ENCODE measurements around the gene MGMT.

The MGMT gene

GRCh38 chr10:129800796-129801340, 333.8 kb downstream of the MGMT start:
- no peak for DNase-seq (ENCODE audit: low read depth)

- no peak for DNase-seq (ENCODE audit: low read depth)
These were observed 340.2 kb downstream of the MGMT start for GRCh38 chr10:129807211-129807610.

GRCh38 chr10:129808092-129808983, 341.3 kb downstream of the MGMT start:
- DNase-seq (ENCODE audit: low read depth) = no peak

- no peak for DNase-seq (ENCODE audit: low read depth)
These were observed 342.4 kb downstream of the MGMT start for GRCh38 chr10:129809431-129809830.

DNA sequence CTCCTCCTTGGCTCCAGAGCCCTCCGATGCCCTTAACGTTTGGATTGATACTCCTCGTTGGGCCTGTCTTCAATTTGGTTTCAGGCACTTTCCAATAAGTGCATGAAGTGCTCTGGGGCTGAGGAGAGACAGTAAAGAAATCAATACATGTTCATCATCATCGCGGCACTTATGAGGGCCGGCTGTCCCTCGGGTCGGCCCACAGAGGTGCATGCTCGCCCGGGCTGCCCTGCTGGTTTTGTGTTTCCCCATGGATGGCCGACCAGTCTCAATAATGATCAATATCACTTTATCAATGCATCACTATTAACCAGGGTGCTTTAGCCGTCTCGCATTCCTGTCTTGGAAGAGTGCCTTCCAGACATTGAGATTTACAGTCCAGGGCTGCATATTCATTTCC, 342.8 kb downstream of the MGMT start:
- DNase-seq (ENCODE audit: low read depth) = no peak

DNA sequence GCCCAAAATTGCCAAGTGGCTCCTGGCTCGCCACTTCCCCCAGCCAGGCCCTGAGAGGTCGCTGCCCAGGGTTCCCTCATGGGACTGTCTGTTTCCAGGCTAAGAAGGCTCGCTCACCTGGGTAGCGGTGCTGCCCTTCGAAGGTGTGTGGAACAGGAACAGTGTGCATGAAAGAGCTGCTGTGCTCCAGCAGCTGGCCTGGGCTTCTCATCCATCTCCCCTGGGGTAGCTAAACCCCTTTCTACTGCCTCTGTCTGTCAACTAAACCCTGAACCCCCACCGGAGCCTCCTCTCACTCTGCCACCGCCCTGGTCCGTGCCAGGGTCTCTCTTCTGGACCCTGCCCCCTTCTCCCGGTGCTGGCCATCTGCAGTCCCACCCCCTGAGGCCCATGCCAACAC, 344.2 kb downstream of the MGMT start:
- no peak for DNase-seq (ENCODE audit: low read depth)

DNA sequence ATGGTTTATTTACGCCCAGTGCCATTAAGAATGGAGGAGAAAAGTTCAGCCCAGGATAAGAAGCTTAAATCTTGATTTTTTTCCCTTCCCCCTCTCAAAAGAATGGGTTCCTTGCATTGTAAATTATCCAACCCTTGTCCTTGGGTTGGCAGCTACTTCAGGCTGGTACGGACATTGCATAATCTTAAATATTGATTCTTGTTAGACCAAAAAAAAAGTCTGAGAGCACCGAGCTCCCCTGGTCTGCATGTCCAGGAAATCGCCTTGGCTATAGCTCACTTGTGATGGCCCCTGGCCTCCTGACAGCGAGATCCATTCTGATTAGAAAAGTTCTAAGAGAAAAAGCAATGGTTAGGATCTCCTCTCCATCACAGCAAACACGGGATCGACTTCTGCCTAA, 345.4 kb downstream of the MGMT start:
- no peak for DNase-seq (ENCODE audit: low read depth)

DNA sequence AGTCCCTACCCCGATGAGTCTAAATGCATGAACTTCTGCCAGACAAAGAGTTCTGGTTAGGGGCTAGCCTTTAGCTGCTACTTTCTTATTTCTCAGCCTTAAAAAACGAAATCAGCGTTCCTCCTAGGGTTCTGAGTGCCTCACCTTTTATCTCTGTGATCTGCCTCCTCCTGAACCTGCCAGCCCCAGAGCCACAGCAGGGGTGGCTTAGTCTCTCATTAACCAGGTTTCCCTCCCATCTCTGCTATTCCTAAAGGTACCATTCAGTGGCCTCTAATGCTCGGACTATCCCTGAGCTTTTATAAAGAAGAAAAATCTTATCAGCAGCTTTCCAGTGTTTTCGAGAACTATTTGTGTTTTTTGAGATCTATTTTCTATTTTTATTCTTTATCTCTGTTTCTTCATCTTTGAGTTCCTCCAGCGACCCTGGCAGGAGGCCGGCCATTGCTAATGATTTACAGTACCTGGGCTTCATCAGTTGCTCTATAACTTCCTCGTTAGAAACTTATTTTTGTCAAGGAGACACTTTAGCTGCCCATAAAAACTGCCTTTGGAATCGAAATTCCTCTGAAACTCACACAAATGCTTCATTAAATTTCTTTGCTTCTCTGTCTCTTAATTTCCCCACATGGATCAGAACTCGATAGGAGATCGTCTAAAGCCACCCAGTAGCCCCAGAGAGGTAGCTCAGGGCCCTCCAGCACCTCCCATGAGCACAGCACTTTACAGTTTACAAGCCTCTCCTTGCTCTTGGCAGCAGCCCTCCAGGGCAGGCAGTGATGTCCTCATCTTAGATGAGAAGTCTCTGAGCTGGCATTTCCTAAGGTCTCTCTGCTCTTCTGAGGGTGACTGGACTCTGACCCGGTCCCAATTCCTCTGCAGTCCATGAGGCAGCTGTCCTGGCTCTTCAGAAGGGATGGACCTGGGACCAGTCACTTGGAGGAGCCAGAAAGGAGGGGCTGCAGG, 347.9 kb downstream of the MGMT start:
- no peak for DNase-seq (ENCODE audit: low read depth)

- no peak for DNase-seq (ENCODE audit: low read depth)
These were observed 349.0 kb downstream of the MGMT start for GRCh38 chr10:129815898-129816655.

DNA sequence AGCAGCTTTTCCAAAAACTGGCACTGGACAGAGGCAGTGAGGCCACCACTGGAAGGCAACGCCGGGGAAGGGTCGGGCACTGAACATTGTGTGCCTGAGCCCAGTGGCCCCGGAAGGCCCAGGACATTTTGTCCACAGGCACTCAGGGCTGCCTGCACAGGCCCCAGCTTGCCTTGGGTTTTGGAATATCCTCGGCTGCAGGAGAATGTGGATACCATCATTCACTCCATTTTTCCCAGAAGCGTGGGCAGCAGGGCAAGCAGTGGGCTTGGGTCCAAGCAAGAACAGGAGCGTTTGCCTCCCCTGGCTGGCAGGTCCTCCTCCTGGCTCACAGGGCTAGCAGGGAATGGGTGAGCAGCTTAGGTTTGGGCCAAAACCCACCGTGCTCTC, 349.6 kb downstream of the MGMT start:
- no peak for DNase-seq (ENCODE audit: low read depth)
